ENCODE results near the gene CSRP1. TPM values are rescaled to one million over a fixed set of nuclear protein-coding genes. Genes with fewer than 3 reads are reported as not detected.

CSRP1 gene
- total and polyA plus RNA-seq, 2 donors (not counting 1 experiment from before 2014, with no cell fraction given): 23.8 to 36.7 TPM

- no peak overlapping the region for H3K4me2 ChIP-seq (replicated peaks; ENCODE audit: low read depth, low read length, poor library complexity, severe bottlenecking)
- peaks cover 41% of the 10 kb centered on the region for H3K27me3 Mint-ChIP-seq
- 100% methylated on average over 2 of the region's 2 CpGs for WGBS (ENCODE audit: insufficient coverage)
- DNase-seq (no peak), ATAC-seq (ENCODE audit: low read depth) (no peak)
- H3K79me2 ChIP-seq (ENCODE audit: control insufficient read depth, insufficient read depth, low read length): no peaks in the 10 kb centered on the region
- peaks cover 22 to 39% of the 10 kb centered on the region in 2 donors for H3K4me1 ChIP-seq (ENCODE audit: control insufficient read depth in 2 of 2, insufficient read depth in 2 of 2, low read length in 2 of 2)
- intact Hi-C loops (cut with micrococcal nuclease): no loop called here
- no peak overlapping the region for H3K27ac Mint-ChIP-seq
- H3K9me3 Mint-ChIP-seq (ENCODE audit: insufficient read depth): no peaks in the 10 kb centered on the region
- no peak overlapping the region for H3K9ac ChIP-seq (ENCODE audit: low read length)
- no peaks in the 10 kb centered on the region for H4K20me1 ChIP-seq (ENCODE audit: control insufficient read depth, insufficient read depth, low read length, poor library complexity, severe bottlenecking)
- peaks cover 0 to 10% (median 0%) of the 10 kb centered on the region in 3 donors for H3K9me3 ChIP-seq (ENCODE audit: control extremely low read depth in 1 of 3, control insufficient read depth in 2 of 3, insufficient read depth in 1 of 3, low read length in 2 of 3)
- ChIA-PET POLR2A (no interaction called here), CTCF (interaction anchor here (2.4 kb wide), 1 partner anchor 25 kb away, joined by 14 read pairs; no protein-coding TSS in a partner anchor)
- no peak overlapping the region for H2AFZ ChIP-seq (ENCODE audit: insufficient read depth, low read depth, low read length, poor library complexity, severe bottlenecking)
- no peak overlapping the region for H3K4me3 ChIP-seq (ENCODE audit: control extremely low read depth in 1 of 5, extremely low read depth in 1 of 5, insufficient read depth in 1 of 5, low read depth in 2 of 5, low read length in 4 of 5)
- no peaks in the 10 kb centered on the region for H3K36me3 ChIP-seq (replicated peaks in 1 of 2; ENCODE audit: control extremely low read depth in 1 of 2, control insufficient read depth in 1 of 2, extremely low read depth in 1 of 2, insufficient read depth in 2 of 2, low read length in 1 of 2)
- H3K27me3 ChIP-seq (replicated peaks in 1 of 4; ENCODE audit: control extremely low read depth in 1 of 4, control insufficient read depth in 3 of 4, insufficient read depth in 4 of 4, low read length in 3 of 4): peaks cover 0 to 52% (median 33%) of the 10 kb centered on the region in 4 experiments
- H3K4me1 Mint-ChIP-seq: peaks cover 33% of the 10 kb centered on the region
- H3K4me3 Mint-ChIP-seq: peak overlapping the region; percentile 12
- no peak for TF ChIP-seq EZH2 (IDR thresholded peaks at IDR 0.05; ENCODE audit: borderline replicate concordance, insufficient read depth, low read depth, low read length, poor library complexity, severe bottlenecking)
- TF ChIP-seq, protein P1, sequence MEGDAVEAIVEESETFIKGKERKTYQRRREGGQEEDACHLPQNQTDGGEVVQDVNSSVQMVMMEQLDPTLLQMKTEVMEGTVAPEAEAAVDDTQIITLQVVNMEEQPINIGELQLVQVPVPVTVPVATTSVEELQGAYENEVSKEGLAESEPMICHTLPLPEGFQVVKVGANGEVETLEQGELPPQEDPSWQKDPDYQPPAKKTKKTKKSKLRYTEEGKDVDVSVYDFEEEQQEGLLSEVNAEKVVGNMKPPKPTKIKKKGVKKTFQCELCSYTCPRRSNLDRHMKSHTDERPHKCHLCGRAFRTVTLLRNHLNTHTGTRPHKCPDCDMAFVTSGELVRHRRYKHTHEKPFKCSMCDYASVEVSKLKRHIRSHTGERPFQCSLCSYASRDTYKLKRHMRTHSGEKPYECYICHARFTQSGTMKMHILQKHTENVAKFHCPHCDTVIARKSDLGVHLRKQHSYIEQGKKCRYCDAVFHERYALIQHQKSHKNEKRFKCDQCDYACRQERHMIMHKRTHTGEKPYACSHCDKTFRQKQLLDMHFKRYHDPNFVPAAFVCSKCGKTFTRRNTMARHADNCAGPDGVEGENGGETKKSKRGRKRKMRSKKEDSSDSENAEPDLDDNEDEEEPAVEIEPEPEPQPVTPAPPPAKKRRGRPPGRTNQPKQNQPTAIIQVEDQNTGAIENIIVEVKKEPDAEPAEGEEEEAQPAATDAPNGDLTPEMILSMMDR (IDR thresholded peaks at IDR 0.05): no peak
- H3K27ac ChIP-seq (ENCODE audit: low read length in 2 of 2): no peak overlapping the region
Measured at GRCh38 chr1:201537028-201537427, 30.1 kb upstream of the CSRP1 start.

DNA sequence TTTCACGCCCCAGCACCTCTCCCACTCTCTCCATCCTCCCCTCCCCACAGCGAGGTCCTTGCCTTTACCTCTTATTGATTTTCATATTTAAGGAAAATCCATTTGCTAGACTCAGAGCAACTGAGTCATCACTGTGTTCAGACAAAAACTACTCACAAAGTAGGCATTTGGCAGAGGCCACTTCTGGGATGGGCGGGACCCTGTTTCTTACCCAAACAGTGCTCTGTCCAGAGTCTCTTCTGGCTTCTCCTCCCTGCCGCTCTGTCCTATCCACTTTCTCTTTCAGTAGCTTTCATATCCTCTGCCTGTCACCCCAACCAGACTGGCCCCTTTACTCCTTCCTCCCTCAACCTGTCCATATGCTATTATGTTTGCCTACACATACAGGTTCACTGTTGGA, 29.6 kb upstream of the CSRP1 start:
- H3K9me3 ChIP-seq (ENCODE audit: control extremely low read depth in 1 of 3, control insufficient read depth in 2 of 3, insufficient read depth in 1 of 3, low read length in 2 of 3): peaks cover 0 to 10% (median 0%) of the 10 kb centered on the region in 3 donors
- H3K4me3 ChIP-seq (ENCODE audit: control extremely low read depth in 1 of 5, extremely low read depth in 1 of 5, insufficient read depth in 1 of 5, low read depth in 2 of 5, low read length in 4 of 5): no peak overlapping the region
- DNase-seq: no peak
- H3K27ac Mint-ChIP-seq: no peak overlapping the region
- peaks cover 0 to 52% (median 33%) of the 10 kb centered on the region in 4 experiments for H3K27me3 ChIP-seq (replicated peaks in 1 of 4; ENCODE audit: control extremely low read depth in 1 of 4, control insufficient read depth in 3 of 4, insufficient read depth in 4 of 4, low read length in 3 of 4)
- no peaks in the 10 kb centered on the region for H3K9me3 Mint-ChIP-seq (ENCODE audit: insufficient read depth)
- H3K79me2 ChIP-seq (ENCODE audit: control insufficient read depth, insufficient read depth, low read length): no peaks in the 10 kb centered on the region
- TF ChIP-seq, protein P1 (IDR thresholded peaks at IDR 0.05): no peak
- TF ChIP-seq EZH2 (IDR thresholded peaks at IDR 0.05; ENCODE audit: borderline replicate concordance, insufficient read depth, low read depth, low read length, poor library complexity, severe bottlenecking): no peak
- no peak overlapping the region for H2AFZ ChIP-seq (ENCODE audit: insufficient read depth, low read depth, low read length, poor library complexity, severe bottlenecking)
- H3K4me2 ChIP-seq (replicated peaks; ENCODE audit: low read depth, low read length, poor library complexity, severe bottlenecking): no peak overlapping the region
- no peaks in the 10 kb centered on the region for H3K36me3 ChIP-seq (replicated peaks in 1 of 2; ENCODE audit: control extremely low read depth in 1 of 2, control insufficient read depth in 1 of 2, extremely low read depth in 1 of 2, insufficient read depth in 2 of 2, low read length in 1 of 2)
- no peak for ATAC-seq (ENCODE audit: low read depth)
- H3K4me1 ChIP-seq (ENCODE audit: control insufficient read depth in 2 of 2, insufficient read depth in 2 of 2, low read length in 2 of 2): peaks cover 22 to 39% of the 10 kb centered on the region in 2 donors
- ChIA-PET POLR2A (no interaction called here), CTCF (interaction anchor here (1.0 to 2.4 kb wide), 2 partner anchors 24 to 89 kb away, joined by 4 to 14 read pairs; no protein-coding TSS in a partner anchor)
- no peak overlapping the region for H3K9ac ChIP-seq (ENCODE audit: low read length)
- no peak overlapping the region for H3K4me3 Mint-ChIP-seq
- 96% methylated on average over 2 of the region's 4 CpGs for WGBS (ENCODE audit: insufficient coverage)
- no peak overlapping the region for H3K27ac ChIP-seq (ENCODE audit: low read length in 2 of 2)
- peaks cover 41% of the 10 kb centered on the region for H3K27me3 Mint-ChIP-seq
- H3K4me1 Mint-ChIP-seq: peaks cover 29% of the 10 kb centered on the region
- no peaks in the 10 kb centered on the region for H4K20me1 ChIP-seq (ENCODE audit: control insufficient read depth, insufficient read depth, low read length, poor library complexity, severe bottlenecking)
- intact Hi-C loops (cut with micrococcal nuclease): no loop called here
